ENCODE measurements around the gene FRMD4A.

DNA sequence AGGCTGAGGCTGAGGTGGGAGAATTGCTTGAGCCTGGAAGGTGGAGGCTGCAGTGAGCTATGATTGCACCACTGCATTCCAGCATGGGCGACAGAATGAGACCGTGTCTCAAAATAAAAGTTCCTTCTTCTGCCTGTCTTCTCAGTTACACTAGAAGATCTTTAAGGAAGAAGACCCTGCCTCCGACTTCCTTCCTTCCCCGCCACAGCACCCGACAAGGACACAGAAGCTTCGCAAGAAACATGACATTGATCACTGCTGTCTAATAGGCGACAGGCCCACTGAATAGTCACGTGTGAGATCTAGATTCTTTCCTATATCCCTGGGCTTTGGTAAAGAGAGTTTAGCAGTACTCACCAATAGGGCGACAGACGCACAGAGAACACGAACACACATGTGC, 625.8 kb downstream of the FRMD4A start:
- TF ChIP-seq, protein P1, sequence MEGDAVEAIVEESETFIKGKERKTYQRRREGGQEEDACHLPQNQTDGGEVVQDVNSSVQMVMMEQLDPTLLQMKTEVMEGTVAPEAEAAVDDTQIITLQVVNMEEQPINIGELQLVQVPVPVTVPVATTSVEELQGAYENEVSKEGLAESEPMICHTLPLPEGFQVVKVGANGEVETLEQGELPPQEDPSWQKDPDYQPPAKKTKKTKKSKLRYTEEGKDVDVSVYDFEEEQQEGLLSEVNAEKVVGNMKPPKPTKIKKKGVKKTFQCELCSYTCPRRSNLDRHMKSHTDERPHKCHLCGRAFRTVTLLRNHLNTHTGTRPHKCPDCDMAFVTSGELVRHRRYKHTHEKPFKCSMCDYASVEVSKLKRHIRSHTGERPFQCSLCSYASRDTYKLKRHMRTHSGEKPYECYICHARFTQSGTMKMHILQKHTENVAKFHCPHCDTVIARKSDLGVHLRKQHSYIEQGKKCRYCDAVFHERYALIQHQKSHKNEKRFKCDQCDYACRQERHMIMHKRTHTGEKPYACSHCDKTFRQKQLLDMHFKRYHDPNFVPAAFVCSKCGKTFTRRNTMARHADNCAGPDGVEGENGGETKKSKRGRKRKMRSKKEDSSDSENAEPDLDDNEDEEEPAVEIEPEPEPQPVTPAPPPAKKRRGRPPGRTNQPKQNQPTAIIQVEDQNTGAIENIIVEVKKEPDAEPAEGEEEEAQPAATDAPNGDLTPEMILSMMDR (IDR thresholded peaks at IDR 0.05) = no peak
- TF ChIP-seq POLR2A (IDR thresholded peaks at IDR 0.05) = no peak

All from heart left ventricle (tissue), 13 donors.